HG03039 (cell line): Measurements from ENCODE around the gene ZNF436.
"Not testable (repeated sequence)": the region's sequence is repeated elsewhere in the genome, so short reads cannot be mapped to it uniquely, and the experiment has no call there.

ENCODE experiments used
- ATAC-seq: cut with Tn5 transposase; IDR thresholded peaks from one replicate; pipeline ENCODE4 v1.9.1; 2021; ENCODE audit warnings: mild to moderate bottlenecking, moderate library complexity; ENCODE audit not compliant: unreplicated experiment

The ZNF436 gene

DNA sequence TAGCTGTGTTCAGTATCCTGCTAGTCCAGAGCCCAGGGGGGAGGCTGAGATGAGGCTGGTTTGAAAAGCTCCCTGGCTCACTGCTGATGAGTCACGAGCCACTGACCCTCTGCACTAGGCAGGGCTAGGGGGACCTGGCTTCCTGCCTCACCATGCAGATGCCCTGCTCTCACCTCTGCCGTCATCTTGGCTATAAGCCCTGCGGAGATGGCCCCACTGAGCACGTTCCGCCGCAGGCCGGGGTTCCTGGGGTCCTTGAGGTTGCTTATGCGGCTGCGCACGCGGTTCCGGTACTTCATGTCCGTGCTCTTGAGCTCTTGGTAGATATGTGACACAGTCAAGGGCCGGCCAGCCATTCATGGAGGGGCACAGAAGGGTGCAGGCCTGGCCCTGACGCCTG lies 24.1 kb upstream of the ZNF436 start:
- ATAC-seq = no peak

DNA sequence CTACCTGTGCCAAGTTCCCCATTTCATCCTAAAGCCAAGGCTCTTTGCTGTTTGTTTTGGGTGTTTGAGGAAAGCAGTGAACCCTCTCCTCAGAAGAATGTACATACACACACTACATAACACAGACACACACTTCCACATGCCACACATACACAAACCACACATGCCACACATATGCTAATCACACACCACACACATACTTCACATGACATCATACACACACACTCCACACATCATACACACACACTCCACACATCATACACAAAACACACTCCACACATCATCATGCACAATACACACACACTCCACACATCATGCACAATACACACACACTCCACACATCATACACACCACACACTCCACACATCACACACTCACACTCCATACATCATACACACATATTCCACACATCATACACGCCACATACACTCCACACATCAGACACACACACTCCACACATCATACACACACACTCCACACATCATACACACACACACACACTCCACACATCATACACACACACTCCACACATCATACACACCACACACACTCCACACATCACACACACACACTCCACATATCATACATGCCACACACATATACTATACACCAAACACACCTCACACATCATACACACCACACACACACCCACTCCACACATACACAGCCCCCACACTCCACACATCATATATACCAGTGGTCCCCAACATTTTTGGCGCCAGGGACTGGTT lies 22.7 kb upstream of the ZNF436 start:
- no peak for ATAC-seq

DNA sequence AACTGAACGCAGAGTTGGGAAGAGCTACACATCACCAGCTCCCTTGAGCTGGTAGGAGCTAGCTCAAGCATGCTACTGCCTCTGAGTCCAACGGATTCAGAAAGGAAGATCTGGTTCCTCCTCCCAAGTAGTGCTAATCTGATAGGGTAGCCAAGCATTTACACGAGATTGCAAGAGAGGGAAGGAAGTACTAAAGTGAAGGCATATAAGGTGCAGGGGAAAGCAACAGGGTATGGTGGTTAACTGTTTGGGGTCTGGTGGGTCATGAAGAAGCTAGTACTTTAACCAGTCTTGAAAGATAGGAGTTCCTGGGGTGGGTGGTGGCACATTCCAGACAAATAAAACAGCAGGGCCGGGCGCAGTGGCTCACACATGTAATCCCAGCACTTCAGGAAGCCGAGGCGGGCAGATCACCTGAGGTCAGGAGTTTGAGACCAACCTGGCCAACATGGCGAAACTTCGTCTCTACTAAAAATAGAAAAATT lies 20.2 kb upstream of the ZNF436 start:
- ATAC-seq = no peak

DNA sequence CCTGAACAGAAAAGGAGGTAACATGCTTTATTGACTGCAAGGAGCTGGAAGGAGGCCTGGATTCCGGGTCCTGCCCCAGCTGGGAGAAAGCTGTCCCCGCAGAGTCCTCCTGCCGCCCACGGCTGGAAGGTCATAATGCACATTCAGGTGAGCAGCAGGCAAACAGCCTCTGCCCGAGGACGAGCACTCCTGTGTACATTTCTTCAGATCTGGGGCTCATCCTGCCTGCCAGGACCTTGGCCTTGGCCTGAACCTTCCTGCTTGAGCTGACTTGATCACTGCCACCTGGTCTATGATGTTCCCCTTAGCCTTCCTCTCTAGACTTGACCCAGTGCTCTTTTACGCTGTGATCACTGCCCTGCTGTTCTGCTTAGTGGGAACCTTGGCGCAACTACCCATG lies 17.9 kb upstream of the ZNF436 start:
- no peak for ATAC-seq

DNA sequence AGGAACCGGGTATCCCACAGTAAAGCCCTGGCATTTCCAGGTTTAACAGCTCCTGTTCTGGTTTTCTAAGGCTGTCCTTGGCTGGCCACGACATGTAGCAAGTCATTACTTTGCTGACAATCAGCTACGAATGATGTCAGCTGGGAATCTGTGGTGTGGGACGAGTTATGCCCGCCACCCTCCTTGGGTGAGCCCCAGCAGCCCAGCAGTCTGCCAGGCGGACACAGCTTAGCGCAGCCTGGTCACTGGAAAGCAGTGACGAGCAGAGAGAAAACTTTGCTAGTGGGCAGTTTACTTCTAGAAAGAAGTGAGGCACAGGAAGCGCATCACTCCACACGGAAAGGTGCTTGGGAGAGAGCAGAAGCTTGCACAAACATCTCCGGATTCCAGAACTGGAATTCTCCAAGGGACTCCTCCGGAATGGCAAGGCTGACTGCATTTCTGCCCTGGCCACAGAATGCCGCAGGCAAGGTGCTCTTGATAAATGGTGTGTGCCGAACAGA lies 15.5 kb upstream of the ZNF436 start:
- ATAC-seq = no peak

DNA sequence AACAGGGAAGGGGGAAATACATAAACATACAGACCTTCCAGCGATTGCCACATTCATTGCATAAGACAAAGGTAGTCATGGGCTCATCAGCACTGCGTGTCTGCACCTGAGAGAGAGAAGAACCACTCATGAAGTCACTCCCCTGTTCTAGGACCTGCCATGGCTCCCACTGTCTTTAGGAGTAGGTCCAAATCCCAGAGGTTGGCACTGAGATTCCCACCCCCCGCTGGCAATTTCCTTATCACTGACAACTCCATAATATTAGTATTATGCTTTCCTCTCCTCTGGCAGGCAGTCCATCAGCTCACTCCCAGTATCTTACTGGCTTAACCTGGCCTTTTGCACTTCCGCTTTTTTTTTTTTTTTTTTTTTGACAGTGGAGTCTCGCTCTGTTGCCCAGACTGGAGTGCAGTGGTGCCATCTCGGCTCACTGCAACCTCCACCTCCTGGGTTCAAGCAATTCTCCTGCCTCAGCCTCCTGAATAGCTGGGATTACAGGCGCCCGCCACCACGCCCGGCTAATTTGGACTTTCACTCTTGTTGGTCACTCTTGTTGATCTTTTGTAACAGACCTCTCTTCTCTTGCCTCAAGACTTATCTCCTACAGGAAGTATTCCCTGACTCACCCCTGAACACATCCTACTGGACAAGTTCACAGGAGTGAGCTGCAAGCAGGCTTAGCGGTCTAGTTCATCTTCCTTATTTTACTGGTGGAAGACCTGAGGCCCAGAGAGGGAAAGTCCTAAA lies 14.8 kb upstream of the ZNF436 start:
- ATAC-seq = no peak

DNA sequence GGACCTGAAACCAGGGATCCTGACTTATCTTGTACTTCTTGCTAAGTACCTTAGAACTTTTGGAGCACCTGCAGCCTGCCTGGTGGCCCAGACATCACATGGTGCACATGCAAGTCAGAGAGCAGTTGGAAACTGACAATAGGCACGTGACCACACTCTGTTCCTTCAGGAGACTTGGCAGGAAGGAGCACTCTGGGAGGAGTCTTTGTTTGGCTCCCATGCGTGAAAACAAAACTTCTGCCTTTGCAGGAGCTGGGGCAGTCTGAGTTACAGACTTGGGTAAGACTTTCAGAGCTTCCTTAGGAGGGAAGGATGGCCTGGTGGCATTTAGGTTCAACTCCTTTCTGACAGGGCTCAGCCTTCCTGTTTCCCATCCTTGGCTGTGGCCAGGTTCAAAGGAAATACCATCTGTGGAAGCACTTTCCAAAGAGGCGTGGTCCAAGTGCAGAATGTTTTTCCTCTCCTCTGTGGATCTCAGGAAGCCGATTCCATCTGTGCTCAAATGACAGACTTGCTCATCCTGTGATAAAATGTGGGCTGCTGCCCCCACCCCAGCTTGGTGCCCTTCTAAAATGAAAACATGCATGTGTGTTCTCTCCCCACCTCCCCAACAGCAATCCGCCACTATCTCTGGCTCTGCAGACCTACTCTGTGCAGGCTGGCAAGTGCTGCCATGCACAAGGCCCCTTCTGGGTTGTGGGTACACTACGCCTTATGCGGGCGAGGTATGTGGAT lies 14.1 kb upstream of the ZNF436 start:
- no peak for ATAC-seq

DNA sequence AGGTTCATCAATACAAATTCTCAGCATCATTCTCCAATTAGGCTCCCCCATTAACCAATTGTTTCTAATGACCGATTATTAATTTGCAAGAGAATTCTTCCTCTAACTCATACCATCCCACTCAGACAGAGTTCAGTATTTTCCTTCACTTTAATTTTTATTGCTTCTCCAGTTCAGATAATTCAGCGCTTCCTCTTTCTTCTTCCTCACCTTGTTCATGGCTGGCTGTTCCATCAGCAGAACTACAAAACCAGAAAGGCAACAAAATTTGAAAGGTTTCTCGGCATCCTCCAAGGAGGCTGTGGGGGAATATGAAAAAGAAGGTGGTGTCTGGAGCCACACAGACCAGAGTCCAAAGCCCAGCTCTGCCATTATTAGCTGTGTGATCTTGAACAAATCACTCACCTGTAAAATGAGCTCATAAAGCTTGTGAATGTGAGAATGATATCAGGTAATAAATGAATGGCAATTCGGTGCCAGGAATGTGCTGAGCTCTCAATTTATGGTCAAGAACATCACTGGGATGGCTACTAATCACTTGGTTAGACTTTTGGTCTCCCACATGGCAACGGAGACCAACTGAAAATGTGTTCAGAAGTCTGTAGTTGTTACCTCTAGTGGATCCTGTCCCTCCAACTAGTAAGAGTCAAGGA lies 11.7 kb upstream of the ZNF436 start:
- ATAC-seq = no peak

DNA sequence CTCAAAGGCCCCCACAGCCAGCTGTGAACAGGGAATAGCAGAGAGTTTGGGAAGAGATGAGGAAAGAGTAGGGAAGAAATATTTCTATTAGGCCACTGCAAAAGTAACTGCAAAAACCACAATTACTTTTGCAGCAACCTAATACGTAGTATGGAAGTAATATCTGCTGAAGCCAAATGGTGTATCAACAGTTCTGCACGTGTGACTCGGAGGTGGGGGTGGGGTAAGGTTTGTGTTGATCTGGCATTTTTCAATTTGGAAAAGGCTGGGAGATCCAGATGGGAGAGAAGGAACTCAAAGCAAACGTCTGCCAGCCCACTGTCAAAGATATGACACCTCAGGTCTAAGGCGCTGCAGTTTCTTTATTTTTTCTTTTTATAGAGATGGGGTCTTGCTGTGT lies 11.1 kb upstream of the ZNF436 start:
- ATAC-seq = no peak

DNA sequence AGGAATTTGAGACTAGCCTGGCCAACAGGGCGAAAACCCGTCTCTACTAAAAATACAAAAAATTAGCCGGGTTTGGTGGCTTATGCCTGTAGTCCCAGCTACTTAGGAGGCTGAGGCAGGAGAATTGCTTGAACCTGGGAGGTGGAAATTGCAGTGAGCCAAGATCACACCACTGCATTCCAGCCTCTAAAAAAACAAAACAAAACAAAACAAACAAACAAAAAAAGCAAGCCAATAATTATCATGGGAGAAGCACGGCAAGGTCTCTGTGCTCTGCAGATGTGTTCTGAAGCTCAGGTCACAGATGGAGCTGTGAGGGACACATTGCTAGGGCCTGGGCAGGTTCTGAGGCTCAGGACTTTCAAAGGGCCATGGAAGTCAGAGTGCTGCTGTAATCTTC lies 10.6 kb upstream of the ZNF436 start:
- not testable (repeated sequence) for ATAC-seq

DNA sequence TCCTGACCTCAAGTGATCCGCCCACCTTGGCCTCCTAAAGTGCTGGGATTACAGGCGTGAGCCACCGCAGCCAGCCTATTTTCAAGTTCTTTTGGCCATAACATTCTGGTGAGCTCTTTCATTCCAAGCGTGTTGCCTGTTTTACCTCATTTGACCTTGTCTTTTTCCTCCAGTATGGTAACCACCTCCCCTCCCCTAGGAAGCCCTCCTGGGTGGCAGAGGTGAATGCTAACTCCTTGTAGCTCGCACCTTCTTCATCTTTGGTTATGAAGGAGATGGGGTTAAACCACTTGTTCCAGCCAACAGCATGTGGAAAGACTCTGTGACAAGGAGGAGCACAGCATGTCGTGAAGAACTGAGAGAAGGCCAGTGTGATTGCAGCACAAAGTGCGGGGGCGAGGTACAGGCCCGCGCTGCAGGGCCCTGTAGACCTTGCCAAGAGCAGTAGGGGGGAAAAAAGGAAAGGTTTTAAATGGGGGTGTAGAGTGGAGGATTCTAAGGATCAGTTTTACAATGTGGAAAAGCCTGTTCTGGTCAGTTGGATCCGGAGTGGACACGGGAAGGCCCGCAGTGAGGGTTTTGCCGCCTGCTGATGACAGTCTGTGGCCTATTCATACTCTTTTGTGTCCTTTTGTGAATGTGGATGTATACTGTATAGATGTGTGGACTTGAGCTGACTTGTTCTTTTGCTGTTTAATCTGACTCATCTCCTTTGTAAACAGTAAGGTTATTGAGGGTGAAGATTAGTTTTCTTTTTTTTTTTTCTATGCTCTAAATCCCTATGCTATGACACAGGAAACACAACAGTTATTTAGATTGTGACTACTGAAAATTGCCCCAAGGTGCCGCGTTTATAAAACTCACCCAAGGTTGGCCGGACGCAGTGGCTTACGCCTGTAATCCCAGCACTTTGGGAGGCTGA lies 7.5 kb upstream of the ZNF436 start:
- no peak for ATAC-seq

DNA sequence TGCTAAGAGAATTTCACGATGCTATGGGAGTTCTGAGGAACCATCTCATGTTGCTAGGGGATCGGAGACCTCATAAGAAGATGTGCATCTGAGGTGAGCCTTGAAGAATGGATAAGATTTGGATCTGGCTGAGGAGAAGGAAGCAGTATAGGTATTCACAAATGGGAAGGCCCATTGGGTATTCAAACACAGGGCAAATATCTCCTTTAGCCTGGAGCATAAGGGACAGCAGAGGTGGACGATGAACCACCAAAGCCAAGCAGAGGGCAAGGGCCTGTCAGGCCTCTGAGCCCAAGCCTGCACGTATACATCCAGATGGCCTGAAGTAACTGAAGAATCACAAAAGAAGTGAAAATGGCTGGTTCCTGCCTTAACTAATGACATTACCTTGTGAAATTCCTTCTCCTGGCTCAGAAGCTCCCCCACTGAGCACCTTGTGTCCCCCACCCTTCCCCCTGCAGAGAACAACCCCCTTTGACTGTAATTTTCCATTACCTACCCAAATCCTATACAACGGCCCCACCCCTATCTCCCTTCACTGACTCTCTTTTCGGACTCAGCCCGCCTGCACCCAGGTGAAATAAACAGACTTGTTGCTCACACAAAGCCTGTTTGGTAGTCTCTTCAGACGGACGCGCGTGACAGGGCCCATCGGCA lies 4.6 kb upstream of the ZNF436 start:
- not testable (repeated sequence) for ATAC-seq

DNA sequence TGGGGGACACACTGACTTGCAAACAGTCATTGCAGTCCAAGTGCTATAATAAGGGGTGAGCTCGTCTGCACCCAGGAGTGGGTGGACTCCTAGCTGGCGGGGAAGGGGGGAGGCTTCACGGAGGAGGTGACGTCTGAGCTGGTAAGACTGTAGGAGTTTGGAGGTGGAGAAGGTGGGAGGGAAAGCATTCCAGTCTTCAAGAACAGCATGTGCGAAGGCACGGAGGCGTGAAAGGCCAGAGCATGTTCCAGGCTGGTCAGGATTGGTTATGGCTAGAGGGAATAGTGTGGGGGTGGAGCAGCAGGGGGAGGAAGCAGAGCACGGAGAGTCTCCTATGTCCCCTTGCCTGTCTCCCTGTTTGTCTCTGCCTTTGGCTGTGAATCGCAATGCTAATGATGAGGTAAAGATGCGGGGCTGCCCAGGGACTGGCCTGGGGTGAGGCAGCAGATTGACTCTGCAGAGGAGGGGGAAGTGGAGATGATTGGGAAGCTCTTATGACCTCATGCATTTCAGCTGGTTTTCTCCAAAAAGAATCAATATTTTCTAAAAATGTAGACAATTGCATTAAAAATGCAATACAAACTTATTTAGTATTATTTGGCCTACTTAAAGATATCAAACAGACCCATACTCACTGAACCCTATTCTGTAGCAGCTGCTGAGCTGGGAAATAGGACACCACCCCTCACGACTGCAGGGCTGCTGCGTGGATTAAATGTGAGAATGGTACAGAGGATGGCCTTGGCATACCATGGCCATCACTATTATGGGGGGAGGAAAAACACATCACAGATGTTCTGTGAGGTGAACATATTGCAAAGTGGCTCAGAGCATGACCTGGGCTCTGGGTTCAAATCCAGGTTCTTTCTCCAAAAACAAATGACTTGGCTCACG lies 2.6 kb upstream of the ZNF436 start:
- ATAC-seq = no peak

DNA sequence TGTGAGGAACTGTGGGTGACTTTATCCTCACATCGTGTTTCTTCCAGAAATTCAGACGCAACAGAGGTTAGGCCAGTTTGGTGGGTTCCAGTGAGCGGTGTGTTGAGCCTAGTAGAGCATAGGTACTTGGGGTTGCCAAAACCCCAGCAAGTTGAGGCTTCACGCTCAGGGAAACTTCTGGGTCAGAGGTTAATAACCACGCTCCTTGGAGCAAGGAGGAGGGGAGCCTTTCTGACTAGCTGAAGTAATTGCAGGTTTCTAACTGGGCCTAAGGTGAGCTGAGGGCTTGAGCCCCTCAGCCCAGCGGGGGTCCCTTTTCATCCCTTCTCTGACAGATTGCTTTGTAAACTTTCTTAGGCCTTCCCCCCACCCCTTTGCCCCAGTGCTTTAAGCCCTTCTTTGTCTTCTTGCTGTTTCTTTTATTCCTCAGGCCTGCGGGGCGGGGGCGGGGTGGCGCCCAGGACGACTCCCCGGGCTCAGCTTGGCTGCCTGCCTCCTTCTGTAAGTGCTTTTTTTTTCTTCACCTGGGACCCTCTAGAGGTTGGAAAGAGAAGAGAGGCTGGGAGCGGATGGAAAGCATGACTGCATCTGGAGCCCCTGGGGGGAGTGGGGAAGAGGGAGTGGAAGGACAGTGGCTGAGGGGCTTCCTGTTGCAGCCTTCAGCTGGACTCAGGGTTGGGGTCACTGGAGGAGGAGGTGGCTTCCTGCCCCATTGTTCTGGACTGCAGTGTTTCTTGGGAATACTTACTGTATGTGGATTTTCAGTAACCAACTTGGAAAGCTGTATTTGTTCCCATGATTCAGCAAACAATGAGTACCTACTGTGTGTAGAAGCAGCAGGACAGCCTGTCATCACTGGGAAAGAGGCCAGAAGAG lies 1.3 kb upstream of the ZNF436 start:
- no peak for ATAC-seq

DNA sequence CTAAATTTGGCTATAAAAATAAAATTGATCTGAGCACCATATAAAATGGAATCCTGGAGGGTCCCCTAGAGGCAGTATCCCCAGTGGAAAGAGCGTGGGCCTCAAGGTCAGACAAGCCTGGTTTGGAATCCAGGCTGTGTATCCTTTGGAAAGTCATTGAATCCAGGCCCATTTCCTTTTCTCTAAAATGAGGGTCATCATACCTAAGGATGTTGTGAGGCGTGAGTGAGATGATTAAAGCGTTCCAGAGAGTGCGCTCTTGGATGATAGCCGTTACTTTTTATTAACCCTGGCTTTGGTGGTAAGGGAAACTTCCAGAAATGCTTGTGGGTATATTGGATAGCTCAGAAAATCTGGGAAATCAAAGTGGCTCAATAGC lies 683 bp upstream of the ZNF436 start:
- no peak for ATAC-seq

DNA sequence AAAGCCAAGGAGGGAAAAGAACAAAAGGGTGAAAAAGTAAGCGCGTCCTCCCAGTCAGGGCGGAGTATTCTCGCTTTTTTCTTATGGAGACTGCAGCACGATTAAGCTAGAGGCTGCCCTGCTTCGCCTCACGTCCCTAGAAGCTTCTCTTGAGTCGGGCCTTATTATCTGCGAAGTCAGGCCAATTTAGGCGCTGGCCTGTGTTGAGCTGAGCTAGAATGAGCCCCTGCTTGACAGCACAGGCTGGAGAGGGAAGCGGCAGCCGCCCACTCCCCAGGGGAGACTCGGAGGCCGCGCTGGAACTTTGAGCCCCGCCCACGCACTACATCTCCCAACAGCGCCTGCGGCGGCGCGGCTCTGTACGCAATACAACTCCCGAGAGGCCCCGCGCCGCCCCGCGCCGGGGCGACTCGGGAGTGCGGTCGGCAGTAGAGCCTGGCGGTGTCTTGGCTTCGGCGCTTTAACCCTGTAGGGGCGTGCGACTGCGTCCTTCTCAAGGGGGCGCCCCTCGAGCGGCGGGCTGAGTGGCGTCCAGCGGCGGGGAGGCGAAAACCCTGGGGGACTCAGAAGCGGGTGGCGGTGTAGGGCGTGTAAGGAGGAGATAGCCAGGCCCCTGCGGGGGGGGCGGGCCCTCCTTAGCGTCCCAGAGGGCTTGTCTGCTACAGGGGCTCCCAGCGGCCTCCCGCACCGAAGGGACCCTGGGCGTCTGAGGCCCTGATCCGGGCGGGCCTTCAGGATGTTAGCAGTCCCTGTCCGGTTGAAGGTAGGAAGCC lies 888 bp downstream of the ZNF436 start:
- ATAC-seq = peak; percentile 53
